WTC11 (cell line): ENCODE data around the gene KDM4B.

ENCODE experiments used
- CTCF ChIP-seq: fragments of 200-600 bp; IDR thresholded peaks from 2 replicates; pipeline ENCODE4 v1.8.0; 2022; ENCODE audit warnings: antibody characterized with exemption
- GRHL2 ChIP-seq: fragments of 250-450 bp; sonication (Bioruptor Pico); IDR thresholded peaks from 2 replicates; pipeline ENCODE4 v1.8.0; 2022; ENCODE audit warnings: mild to moderate bottlenecking, moderate library complexity; ENCODE audit not compliant: insufficient replicate concordance, severe bottlenecking
- HMGXB4 ChIP-seq: sonication (generic); formaldehyde crosslinking; IDR thresholded peaks from 2 replicates; pipeline ENCODE4 v1.8.1; 2023; ENCODE audit warnings: mild to moderate bottlenecking, moderate library complexity, missing genetic modification reagents
- MAX ChIP-seq: sonication (generic); formaldehyde crosslinking; IDR thresholded peaks from 2 replicates; pipeline ENCODE4 v1.8.0; 2022; ENCODE audit warnings: mild to moderate bottlenecking, missing genetic modification reagents
- NFYB ChIP-seq: sonication (generic); formaldehyde crosslinking; conservative IDR thresholded peaks from 2 replicates; pipeline ENCODE4 v1.8.0; 2022; ENCODE audit warnings: low read depth, missing genetic modification reagents

- TF ChIP-seq HMGXB4 (CRISPR knock-in tag) (no peak), CTCF (no peak), NFYB (CRISPR knock-in tag) (no peak), GRHL2 (no peak), MAX (CRISPR knock-in tag) (no peak)
These were observed 104.4 kb downstream of the KDM4B start for GRCh38 chr19:5073153-5073844.
